Nephron progenitor cell (in vitro differentiated cells): Measurements from ENCODE around the gene MAN2B2.
A peak's percentile ranks its signal among the peaks of the same experiment; 100 is the strongest.

Experiments used
- DNase-seq: peaks from one replicate; pipeline ENCODE4 v3.0.0; 2021
- H3K27ac Mint-ChIP-seq: 2 replicates; pipeline ENCODE4 v1.8.0; 2021; ENCODE audit warnings: mild to moderate bottlenecking, moderate library complexity, mixed read lengths
- H3K27me3 Mint-ChIP-seq: 2 replicates; pipeline ENCODE4 v1.8.0; 2021; ENCODE audit warnings: mild to moderate bottlenecking, low read depth, mixed read lengths; ENCODE audit not compliant: poor library complexity
- H3K36me3 Mint-ChIP-seq: 2 replicates; pipeline ENCODE4 v1.8.0; 2021; ENCODE audit warnings: low read depth, mixed read lengths
- H3K4me1 Mint-ChIP-seq: 2 replicates; pipeline ENCODE4 v1.8.0; 2021; ENCODE audit warnings: mixed read lengths
- H3K4me3 Mint-ChIP-seq: 2 replicates; pipeline ENCODE4 v1.8.0; 2021; ENCODE audit warnings: mild to moderate bottlenecking, moderate library complexity, mixed read lengths
- H3K9me3 Mint-ChIP-seq: 2 replicates; pipeline ENCODE4 v1.8.0; 2021; ENCODE audit warnings: mild to moderate bottlenecking, moderate library complexity, mixed read lengths
- CTCF ChIP-seq: fragments of 200-600 bp; sonication (generic); IDR thresholded peaks from 2 replicates; pipeline ENCODE4 v1.5.0; 2021; ENCODE audit warnings: antibody characterized with exemption

The MAN2B2 gene

GRCh38 chr4:6574747-6575502 is at the start of gene MAN2B2:
MAN2B2 (plus strand) TSS chr4:6575189; CDS start chr4:6575211, 22 bp downstream.
- peak; percentile 95 for DNase-seq
- TF ChIP-seq CTCF = no peak
- no peaks in the 10 kb centered on the region for H3K4me1 Mint-ChIP-seq
- peaks cover 9% of the 10 kb centered on the region for H3K36me3 Mint-ChIP-seq
- H3K9me3 Mint-ChIP-seq = peaks cover 8% of the 10 kb centered on the region
- H3K27ac Mint-ChIP-seq = no peak within 1 kb of the TSS
- peak within 1 kb of the TSS; percentile 89 for H3K4me3 Mint-ChIP-seq
- H3K27me3 Mint-ChIP-seq = peaks cover 35% of the 10 kb centered on the region

GRCh38 chr4:6525474-6525873 is 49.5 kb upstream of the MAN2B2 start:
- H3K27ac Mint-ChIP-seq = no peak overlapping the region
- TF ChIP-seq CTCF = no peak
- no peaks in the 10 kb centered on the region for H3K9me3 Mint-ChIP-seq
- peaks cover 6% of the 10 kb centered on the region for H3K27me3 Mint-ChIP-seq
- no peaks in the 10 kb centered on the region for H3K36me3 Mint-ChIP-seq
- DNase-seq = no peak
- no peak overlapping the region for H3K4me3 Mint-ChIP-seq
- H3K4me1 Mint-ChIP-seq = peaks cover 17% of the 10 kb centered on the region

- Mint-ChIP-seq H3K4me1 (peaks cover 11% of the 10 kb centered on the region), H3K4me3 (no peak overlapping the region), H3K36me3 (no peaks in the 10 kb centered on the region), H3K27me3 (peaks cover 13% of the 10 kb centered on the region), H3K9me3 (no peaks in the 10 kb centered on the region), H3K27ac (no peak overlapping the region)
- DNase-seq = no peak
- no peak for TF ChIP-seq CTCF
Measured at GRCh38 chr4:6526156-6526555, 48.8 kb upstream of the MAN2B2 start.

- no peak overlapping the region for H3K4me3 Mint-ChIP-seq
- DNase-seq = no peak
- no peaks in the 10 kb centered on the region for H3K9me3 Mint-ChIP-seq
Measured at GRCh38 chr4:6526671-6527091, 48.3 kb upstream of the MAN2B2 start.

GRCh38 chr4:6527259-6527658 is 47.7 kb upstream of the MAN2B2 start:
- DNase-seq = no peak
- H3K27me3 Mint-ChIP-seq = peaks cover 18% of the 10 kb centered on the region
- H3K4me1 Mint-ChIP-seq = peaks cover 5% of the 10 kb centered on the region
- no peaks in the 10 kb centered on the region for H3K9me3 Mint-ChIP-seq
- TF ChIP-seq CTCF = no peak
- H3K36me3 Mint-ChIP-seq = no peaks in the 10 kb centered on the region
- no peak overlapping the region for H3K27ac Mint-ChIP-seq
- no peak overlapping the region for H3K4me3 Mint-ChIP-seq

More at GRCh38 chr4:6526671-6527091, 48.3 kb upstream of the MAN2B2 start:
- no peaks in the 10 kb centered on the region for H3K36me3 Mint-ChIP-seq
- peaks cover 14% of the 10 kb centered on the region for H3K27me3 Mint-ChIP-seq
- TF ChIP-seq CTCF = no peak
- H3K27ac Mint-ChIP-seq = no peak overlapping the region
- peaks cover 6% of the 10 kb centered on the region for H3K4me1 Mint-ChIP-seq
